IMR-90 (cell line): ENCODE data around the gene SVIL. TPM values are rescaled to one million over a fixed set of nuclear protein-coding genes. Genes with fewer than 3 reads are reported as not detected.

Experiments used
- ATAC-seq: fragments of 200-7000 bp; cut with Tn5 transposase; 2 replicates; pipeline ENCODE4 v1.9.1; 2020; ENCODE audit warnings: low read depth, mild to moderate bottlenecking, moderate library complexity
- BruUV-seq: library from RNA; stranded (reverse); fragments of 400-500 nt; replicated peaks from 2 replicates; lab custom pipeline; 2021; lab: Mats Ljungman, UMichigan
- CTCF ChIA-PET: fragments of 300-600 bp; formaldehyde crosslinking; extraction: SDS; loops from one replicate; lab custom pipeline; 2021; ENCODE audit warnings: antibody characterized with exemption; lab: Yijun Ruan, JAX
- POLR2A ChIA-PET: fragments of 300-600 bp; sonication (Branson Sonifier 250); formaldehyde crosslinking; loops from one replicate; lab custom pipeline; 2022; ENCODE audit warnings: antibody characterized with exemption; ENCODE audit not compliant: unreplicated experiment; lab: Charles Lee
- DNase-seq: peaks from one replicate; pipeline ENCODE4 v3.0.0; 2013
- H2AFZ ChIP-seq: replicated peaks from 2 replicates; pipeline ENCODE3; 2013; ENCODE audit warnings: low read length, mild to moderate bottlenecking; ENCODE audit not compliant: poor library complexity
- H2AK5ac ChIP-seq: 2 replicates; pipeline ENCODE4 v1.6.1; 2013; ENCODE audit warnings: low read depth, low read length, inconsistent platforms
- H2AK9ac ChIP-seq: replicated peaks from 2 replicates; pipeline ENCODE3; 2013; ENCODE audit warnings: mild to moderate bottlenecking, low read depth, low read length, moderate library complexity; ENCODE audit not compliant: poor library complexity
- H2BK120ac ChIP-seq: 2 replicates; pipeline ENCODE4 v1.6.1; 2013; ENCODE audit warnings: low read depth, low read length, inconsistent platforms
- H2BK15ac ChIP-seq: 3 replicates; pipeline ENCODE4 v1.6.1; 2013; ENCODE audit warnings: low read depth, low read length, inconsistent platforms
- H2BK20ac ChIP-seq: 2 replicates; pipeline ENCODE4 v1.6.1; 2013; ENCODE audit warnings: low read depth, mild to moderate bottlenecking, inconsistent platforms, low read length, moderate library complexity
- H2BK5ac ChIP-seq: 2 replicates; pipeline ENCODE4 v1.6.1; 2013; ENCODE audit warnings: mild to moderate bottlenecking, low read depth, low read length, inconsistent platforms; ENCODE audit not compliant: poor library complexity, severe bottlenecking
- H3K14ac ChIP-seq: replicated peaks from 2 replicates; pipeline ENCODE4 v1.6.1; 2013; ENCODE audit warnings: low read depth, low read length, inconsistent platforms
- H3K18ac ChIP-seq: 2 replicates; pipeline ENCODE4 v1.6.1; 2013; ENCODE audit warnings: low read depth, low read length, control low read depth
- H3K23ac ChIP-seq: 2 replicates; pipeline ENCODE4 v1.6.1; 2013; ENCODE audit warnings: low read depth, low read length, inconsistent platforms
- H3K27ac ChIP-seq: 2 replicates; pipeline ENCODE4 v1.5.1; 2013; ENCODE audit warnings: mild to moderate bottlenecking, control low read depth, low read length; ENCODE audit not compliant: insufficient read depth
- H3K27me3 ChIP-seq: 2 replicates; pipeline ENCODE4 v1.6.1; 2013; ENCODE audit warnings: low read length; ENCODE audit not compliant: control insufficient read depth, insufficient read depth
- H3K36me3 ChIP-seq: 2 replicates; pipeline ENCODE4 v1.6.1; 2013; ENCODE audit warnings: low read length, mixed read lengths; ENCODE audit not compliant: control insufficient read depth, insufficient read depth
- H3K4ac ChIP-seq: 2 replicates; pipeline ENCODE4 v1.6.1; 2013; ENCODE audit warnings: low read depth, low read length, inconsistent platforms
- H3K4me1 ChIP-seq: 2 replicates; pipeline ENCODE4 v1.6.1; 2013; ENCODE audit warnings: low read length, mixed read lengths; ENCODE audit not compliant: control insufficient read depth, insufficient read depth
- H3K4me2 ChIP-seq: 2 replicates; pipeline ENCODE4 v1.6.1; 2013; ENCODE audit warnings: low read depth, mild to moderate bottlenecking, control low read depth, low read length, moderate library complexity
- H3K4me3 ChIP-seq: 2 replicates; pipeline ENCODE4 v1.5.1; 2013; ENCODE audit warnings: low read depth, mild to moderate bottlenecking, control low read depth, low read length, moderate library complexity; ENCODE audit not compliant: insufficient read depth
- H3K56ac ChIP-seq: 2 replicates; pipeline ENCODE4 v1.6.1; 2013; ENCODE audit warnings: low read length, inconsistent platforms; ENCODE audit not compliant: insufficient read depth; ENCODE audit errors: extremely low read depth
- H3K79me1 ChIP-seq, 2 experiments: 2 replicates each; pipeline ENCODE4 v1.6.1; 2013; ENCODE audit warnings: low read length in 2 of 2, inconsistent platforms in 1 of 2, low read depth in 1 of 2
- H3K9ac ChIP-seq: 2 replicates; pipeline ENCODE4 v1.6.1; 2013; ENCODE audit warnings: low read depth, low read length, control low read depth
- H3K9me1 ChIP-seq: 2 replicates; pipeline ENCODE4 v1.6.1; 2013; ENCODE audit warnings: low read length, inconsistent platforms; ENCODE audit not compliant: insufficient read depth
- H3K9me3 ChIP-seq: 2 replicates; pipeline ENCODE4 v1.6.1; 2013; ENCODE audit warnings: low read length; ENCODE audit not compliant: control insufficient read depth, insufficient read depth
- H4K20me1 ChIP-seq: 2 replicates; pipeline ENCODE4 v1.6.1; 2013; ENCODE audit warnings: low read length, inconsistent platforms; ENCODE audit not compliant: insufficient read depth
- H4K5ac ChIP-seq: 2 replicates; pipeline ENCODE4 v1.6.1; 2013; ENCODE audit warnings: mild to moderate bottlenecking, low read depth, low read length, control low read depth
- H4K8ac ChIP-seq, 2 experiments: 2 replicates each; pipeline ENCODE4 v1.6.1; 2013; ENCODE audit warnings: low read depth in 2 of 2, low read length in 2 of 2, control low read depth in 1 of 2, inconsistent platforms in 1 of 2
- H4K91ac ChIP-seq: 2 replicates; pipeline ENCODE4 v1.6.1; 2013; ENCODE audit warnings: low read depth, low read length, inconsistent platforms; ENCODE audit not compliant: insufficient read depth
- BHLHE40 ChIP-seq: fragments of 150-350 bp; IDR thresholded peaks from 2 replicates; pipeline ENCODE4 v1.6.1; 2016; ENCODE audit warnings: mild to moderate bottlenecking, low read depth, low read length
- CEBPB ChIP-seq: IDR thresholded peaks from 2 replicates; pipeline ENCODE4 v1.6.1; 2012; ENCODE audit warnings: low read depth, low read length, improper control_type of control experiment
- CHD1 ChIP-seq: IDR thresholded peaks from 2 replicates; pipeline ENCODE4 v1.6.1; 2012; ENCODE audit warnings: low read depth, low read length, improper control_type of control experiment
- CTCF ChIP-seq: conservative IDR thresholded peaks from 2 replicates; pipeline ENCODE4 v1.5.1; 2012; ENCODE audit warnings: mild to moderate bottlenecking, low read depth, low read length, improper control_type of control experiment
- ELK1 ChIP-seq: fragments of 150-350 bp; IDR thresholded peaks from 2 replicates; pipeline ENCODE4 v1.6.1; 2016; ENCODE audit warnings: low read depth, mild to moderate bottlenecking, low read length, moderate library complexity, borderline replicate concordance
- FOS ChIP-seq: fragments of 150-350 bp; IDR thresholded peaks from 2 replicates; pipeline ENCODE4 v1.6.1; 2016; ENCODE audit warnings: low read depth, low read length
- MAFK ChIP-seq: IDR thresholded peaks from 2 replicates; pipeline ENCODE4 v1.6.1; 2012; ENCODE audit warnings: low read depth, low read length, improper control_type of control experiment
- MAZ ChIP-seq: IDR thresholded peaks from 2 replicates; pipeline ENCODE4 v1.6.1; 2012; ENCODE audit warnings: low read depth, mild to moderate bottlenecking, low read length, improper control_type of control experiment, moderate library complexity, borderline replicate concordance
- MXI1 ChIP-seq: IDR thresholded peaks from 2 replicates; pipeline ENCODE4 v1.6.1; 2012; ENCODE audit warnings: low read depth, mild to moderate bottlenecking, low read length, moderate library complexity, borderline replicate concordance
- NFE2L2 ChIP-seq: fragments of 150-350 bp; IDR thresholded peaks from 2 replicates; pipeline ENCODE4 v1.6.1; 2016; ENCODE audit warnings: low read depth, mild to moderate bottlenecking, low read length
- POLR2A ChIP-seq: IDR thresholded peaks from 2 replicates; pipeline ENCODE4 v1.6.1; 2012; ENCODE audit warnings: mild to moderate bottlenecking, low read depth, low read length
- RAD21 ChIP-seq: IDR thresholded peaks from 2 replicates; pipeline ENCODE4 v1.6.1; 2012; ENCODE audit warnings: low read length, improper control_type of control experiment
- RCOR1 ChIP-seq: IDR thresholded peaks from 2 replicates; pipeline ENCODE4 v1.6.1; 2012; ENCODE audit warnings: mild to moderate bottlenecking, low read length, improper control_type of control experiment; ENCODE audit not compliant: insufficient replicate concordance
- RFX5 ChIP-seq: IDR thresholded peaks from 2 replicates; pipeline ENCODE4 v1.8.0; 2012; ENCODE audit warnings: low read depth, mild to moderate bottlenecking, low read length, moderate library complexity
- SMC3 ChIP-seq: fragments of 150-350 bp; IDR thresholded peaks from 2 replicates; pipeline ENCODE4 v1.6.1; 2016; ENCODE audit warnings: low read depth, mild to moderate bottlenecking, antibody characterized with exemption, low read length, moderate library complexity
- USF2 ChIP-seq: fragments of 150-350 bp; IDR thresholded peaks from 2 replicates; pipeline ENCODE4 v1.6.1; 2017; ENCODE audit warnings: mild to moderate bottlenecking, antibody characterized with exemption, low read length, low read depth
- WGBS, 2 experiments: methylation state at CpG; one replicate each; pipeline versions ENCODE4 v1.1.5 to v1.1.7; 2013; ENCODE audit warnings: missing lambda C conversion rate in 2 of 2; ENCODE audit not compliant: insufficient read length in 1 of 2; ENCODE audit errors: extremely low coverage in 2 of 2; 5-methylcytosine and 5-hydroxymethylcytosine counted together
- dilution Hi-C: fragments of 300-500 bp; cut with HindIII; formaldehyde crosslinking; loops from one replicate; pipeline ENCODE4 v1.14.3; 2018; ENCODE audit warnings: low sequenced_read_pairs; ENCODE audit not compliant: unreplicated experiment
- in situ Hi-C: fragments of 300-500 bp; cut with MboI; formaldehyde crosslinking; loops from 3 replicates; pipeline ENCODE4 v1.14.3; 2019; ENCODE audit warnings: low sequenced_read_pairs, inconsistent platforms, mixed read lengths
- intact Hi-C: fragments of 100-400 bp; cut with micrococcal nuclease; formaldehyde crosslinking; loops from 2 replicates; pipeline ENCODE4 v1.10.0; 2022
- polyA plus RNA-seq, 3 experiments: library from polyadenylated mRNA; depleted of rRNA; stranded (reverse); fragments of >200 nt; gene quantifications; 2 replicates each; pipeline ENCODE4 v1.2.3, GENCODE V29; 2012; ENCODE audit warnings: low replicate concordance in 1 of 3
- total RNA-seq: library from RNA; depleted of rRNA; stranded (reverse); fragments of >200 nt; gene quantifications from 2 replicates; pipeline ENCODE4 v1.2.3, GENCODE V29; 2012

The SVIL gene
- total and polyA plus RNA-seq, 2 of the 4 experiments (the other 2 are of a cell fraction): 11.5 to 11.6 TPM

- Histone ChIP-seq H3K4me3 (no peak overlapping the region), H3K9me1 (peaks cover 10% of the 10 kb centered on the region; the same call in 1 of the 2 replicates), H3K79me1 (peaks cover 20 to 63% of the 10 kb centered on the region in 2 experiments), H3K23ac (no peak overlapping the region), H3K9me3 (peaks cover 6% of the 10 kb centered on the region), H4K20me1 (peaks cover 23% of the 10 kb centered on the region), H3K4ac (no peak overlapping the region), H3K27me3 (no peaks in the 10 kb centered on the region), H4K91ac (no peak overlapping the region), H2BK120ac (no peak overlapping the region), H4K5ac (no peak overlapping the region), H3K14ac (no peak overlapping the region), H3K36me3 (peaks cover 19% of the 10 kb centered on the region), H2BK15ac (no peak overlapping the region), H3K9ac (no peak overlapping the region), H2AK9ac (no peak overlapping the region), H2BK20ac (no peak overlapping the region), H4K8ac (no peak overlapping the region), H2AFZ (no peak overlapping the region), H2BK5ac (no peak overlapping the region), H2AK5ac (no peak overlapping the region), H3K18ac (no peak overlapping the region), H3K56ac (no peak overlapping the region), H3K4me1 (peaks cover 2% of the 10 kb centered on the region; the same call in 1 of the 2 replicates), H3K4me2 (no peak overlapping the region), H3K27ac (no peak overlapping the region)
- WGBS, 2 experiments: no CpG with 5 or more reads among the region's 2 CpGs
- intact Hi-C loops: no loop called here
- CTCF ChIA-PET: no interaction called here
- ATAC-seq: no peak
- dilution Hi-C loops: no loop called here
- DNase-seq: no peak
- POLR2A ChIA-PET: no interaction called here
- in situ Hi-C loops: no loop called here
- TF ChIP-seq CEBPB: no peak
- no peak for TF ChIP-seq BHLHE40
- TF ChIP-seq ELK1: no peak
- no peak for TF ChIP-seq USF2
- no peak for TF ChIP-seq SMC3
- TF ChIP-seq MAZ: no peak
- TF ChIP-seq RCOR1: no peak
- TF ChIP-seq CTCF: no peak
- no peak for TF ChIP-seq RAD21
- no peak for TF ChIP-seq RFX5
- no peak for TF ChIP-seq CHD1
- TF ChIP-seq MXI1: no peak
- TF ChIP-seq FOS: no peak
- TF ChIP-seq POLR2A: no peak
- TF ChIP-seq MAFK: no peak
- no peak for TF ChIP-seq NFE2L2
- no TSS peak for BruUV-seq
These were observed 37.2 kb upstream of the SVIL start for GRCh38 chr10:29671968-29672367.
